HG03558 (cell line): ENCODE measurements around the gene ANKDD1B.

Source experiments
- ATAC-seq: cut with Tn5 transposase; IDR thresholded peaks from one replicate; pipeline ENCODE4 v1.9.1; 2021; ENCODE audit warnings: moderate number of reproducible peaks; ENCODE audit not compliant: unreplicated experiment; ENCODE audit errors: extremely low read depth

ANKDD1B gene

GRCh38 chr5:75656311-75657003, 45.2 kb downstream of the ANKDD1B start:
- no peak for ATAC-seq

GRCh38 chr5:75659791-75660450, 48.7 kb downstream of the ANKDD1B start:
- ATAC-seq = no peak

GRCh38 chr5:75660678-75661465, 49.6 kb downstream of the ANKDD1B start:
- ATAC-seq = no peak

- ATAC-seq = no peak
Observed at GRCh38 chr5:75662061-75662460, 50.8 kb downstream of the ANKDD1B start.

GRCh38 chr5:75663579-75664284, 52.5 kb downstream of the ANKDD1B start:
- no peak for ATAC-seq

GRCh38 chr5:75664979-75665378, 53.7 kb downstream of the ANKDD1B start:
- ATAC-seq = no peak

- ATAC-seq = no peak
Observed at GRCh38 chr5:75666801-75667200, 55.5 kb downstream of the ANKDD1B start.

GRCh38 chr5:75667586-75667985, 56.3 kb downstream of the ANKDD1B start:
- ATAC-seq = no peak

- no peak for ATAC-seq
Observed at GRCh38 chr5:75668445-75668844, 57.2 kb downstream of the ANKDD1B start.

GRCh38 chr5:75668977-75669689, 57.9 kb downstream of the ANKDD1B start:
- ATAC-seq = peak; percentile 79

GRCh38 chr5:75670577-75670976, 59.3 kb downstream of the ANKDD1B start:
- ATAC-seq = no peak

GRCh38 chr5:75671506-75671905, 60.3 kb downstream of the ANKDD1B start:
- no peak for ATAC-seq

- no peak for ATAC-seq
Observed at GRCh38 chr5:75672616-75673015, 61.4 kb downstream of the ANKDD1B start.

GRCh38 chr5:75675783-75676182, 64.5 kb downstream of the ANKDD1B start:
- no peak for ATAC-seq

GRCh38 chr5:75677607-75678006, 66.4 kb downstream of the ANKDD1B start:
- no peak for ATAC-seq

GRCh38 chr5:75678155-75678554, 66.9 kb downstream of the ANKDD1B start:
- ATAC-seq = no peak

GRCh38 chr5:75681125-75681830, 70.0 kb downstream of the ANKDD1B start:
- ATAC-seq = no peak

GRCh38 chr5:75685141-75685540, 73.9 kb downstream of the ANKDD1B start:
- no peak for ATAC-seq

GRCh38 chr5:75686480-75686879, 75.2 kb downstream of the ANKDD1B start:
- no peak for ATAC-seq
